HEK293 (cell line): ENCODE measurements around the gene LRCH4.

ENCODE experiments used
- CTCF ChIA-PET: fragments of 350-600 bp; formaldehyde crosslinking; extraction: SDS; loops from one replicate; lab custom pipeline; 2021; ENCODE audit warnings: antibody characterized with exemption; lab: Yijun Ruan, JAX
- POLR2A ChIA-PET: fragments of 300-600 bp; formaldehyde crosslinking; extraction: SDS; loops from one replicate; lab custom pipeline; 2020; ENCODE audit warnings: antibody characterized with exemption, inconsistent platforms; lab: Yijun Ruan, JAX
- H3K27ac ChIP-seq: fragments of 200-500 bp; sonication (Bioruptor generic); 2 replicates; pipeline ENCODE4 v1.5.1; 2014; ENCODE audit warnings: low read depth, low read length, control low read depth, inconsistent platforms; ENCODE audit errors: extremely low read depth
- H3K36me3 ChIP-seq, 2 experiments: fragments of 200-500 bp in 1 of 2; sonication (Bioruptor generic) in 1 of 2; 1 replicate in 1 of 2; 2 replicates in 1 of 2; pipeline ENCODE4 v1.5.1; 2014 to 2017; ENCODE audit warnings: inconsistent platforms in 2 of 2, low read length in 2 of 2; ENCODE audit not compliant: control insufficient read depth in 2 of 2, insufficient read depth in 1 of 2
- H3K4me1 ChIP-seq: fragments of 200-500 bp; sonication (Bioruptor generic); 2 replicates; pipeline ENCODE4 v1.5.1; 2014; ENCODE audit warnings: mild to moderate bottlenecking, low read length, inconsistent platforms; ENCODE audit not compliant: control insufficient read depth, insufficient read depth
- H3K4me3 ChIP-seq: 2 replicates; pipeline ENCODE4 v1.5.1; 2011; ENCODE audit warnings: low read depth, mild to moderate bottlenecking, control low read depth, low read length, moderate library complexity
- H3K9me3 ChIP-seq: fragments of 200-500 bp; sonication (Bioruptor generic); 2 replicates; pipeline ENCODE4 v1.5.1; 2014; ENCODE audit warnings: low read depth, low read length, inconsistent platforms; ENCODE audit not compliant: control insufficient read depth, insufficient read depth
- GLIS2 ChIP-seq: fragments of 450-650 bp; formaldehyde crosslinking; IDR thresholded peaks from 2 replicates; pipeline ENCODE4 v1.5.1; 2016; ENCODE audit warnings: missing biosample characterization, missing genetic modification characterization
- SALL2 ChIP-seq: fragments of 450-650 bp; formaldehyde crosslinking; IDR thresholded peaks from 2 replicates; pipeline ENCODE4 v1.5.0; 2017; ENCODE audit warnings: missing biosample characterization, mild to moderate bottlenecking, missing genetic modification characterization, borderline replicate concordance
- SETDB1 ChIP-seq: IDR thresholded peaks from one replicate; pipeline ENCODE4 v1.6.1; 2017; ENCODE audit warnings: mild to moderate bottlenecking, low read length, moderate library complexity, mixed read lengths; ENCODE audit not compliant: insufficient read length
- TCF7L2 ChIP-seq: IDR thresholded peaks from 2 replicates; pipeline ENCODE4 v1.6.1; 2011; ENCODE audit warnings: low read depth, mild to moderate bottlenecking, inconsistent platforms, low read length, moderate library complexity, borderline replicate concordance
- ZFP69B ChIP-seq: fragments of 450-650 bp; formaldehyde crosslinking; IDR thresholded peaks from 2 replicates; pipeline ENCODE4 v1.5.1; 2016; ENCODE audit warnings: missing biosample characterization, missing genetic modification characterization
- ZNF114 ChIP-seq: fragments of 450-650 bp; formaldehyde crosslinking; IDR thresholded peaks from 2 replicates; pipeline ENCODE4 v1.5.0; 2017; ENCODE audit warnings: missing biosample characterization, missing genetic modification characterization
- ZNF138 ChIP-seq: fragments of 450-650 bp; formaldehyde crosslinking; IDR thresholded peaks from 2 replicates; pipeline ENCODE4 v1.5.1; 2016; ENCODE audit warnings: missing biosample characterization, missing genetic modification characterization, borderline replicate concordance
- ZNF202 ChIP-seq: fragments of 450-650 bp; formaldehyde crosslinking; IDR thresholded peaks from 2 replicates; pipeline ENCODE4 v1.5.1; 2016; ENCODE audit warnings: missing biosample characterization, missing genetic modification characterization, borderline replicate concordance
- ZNF266 ChIP-seq: fragments of 450-650 bp; formaldehyde crosslinking; IDR thresholded peaks from 2 replicates; pipeline ENCODE4 v1.5.1; 2016; ENCODE audit warnings: missing biosample characterization, missing genetic modification characterization, low read depth
- ZNF274 ChIP-seq, 2 experiments: fragments of 200-500 bp in 1 of 2; fragments of 450-650 bp in 1 of 2; sonication (Bioruptor generic) in 1 of 2; formaldehyde crosslinking in 1 of 2; IDR thresholded peaks; 2 replicates each; pipeline versions ENCODE4 v1.5.1 to v1.6.1; 2014 to 2016; ENCODE audit warnings: borderline replicate concordance in 1 of 2, inconsistent platforms in 1 of 2, low read length in 1 of 2, missing biosample characterization in 1 of 2, missing genetic modification characterization in 1 of 2
- ZNF391 ChIP-seq: fragments of 450-650 bp; formaldehyde crosslinking; IDR thresholded peaks from 2 replicates; pipeline ENCODE4 v1.5.1; 2016; ENCODE audit warnings: low read depth, missing biosample characterization, missing genetic modification characterization, borderline replicate concordance
- ZNF416 ChIP-seq: fragments of 450-650 bp; formaldehyde crosslinking; IDR thresholded peaks from 2 replicates; pipeline ENCODE4 v1.5.1; 2016; ENCODE audit warnings: missing biosample characterization, missing genetic modification characterization
- ZNF530 ChIP-seq: fragments of 450-650 bp; formaldehyde crosslinking; IDR thresholded peaks from 2 replicates; pipeline ENCODE4 v1.5.1; 2016; ENCODE audit warnings: low read depth, missing biosample characterization, missing genetic modification characterization
- ZNF561 ChIP-seq: fragments of 450-650 bp; IDR thresholded peaks from 2 replicates; pipeline ENCODE4 v1.5.1; 2018; ENCODE audit warnings: missing biosample characterization, missing genetic modification characterization, borderline replicate concordance
- ZNF785 ChIP-seq: fragments of 450-650 bp; formaldehyde crosslinking; IDR thresholded peaks from 2 replicates; pipeline ENCODE4 v1.5.1; 2016; ENCODE audit warnings: missing biosample characterization, missing genetic modification characterization
- TF ChIP-seq, protein P1 (sequence below): fragments of 450-650 bp; formaldehyde crosslinking; IDR thresholded peaks from 2 replicates; pipeline ENCODE4 v1.5.1; 2016; ENCODE audit warnings: missing biosample characterization, missing genetic modification characterization
- TF ChIP-seq, protein P2 (sequence below): fragments of 450-650 bp; formaldehyde crosslinking; IDR thresholded peaks from 2 replicates; pipeline ENCODE4 v1.5.1; 2016; ENCODE audit warnings: missing biosample characterization, missing genetic modification characterization
- TF ChIP-seq, protein P3 (sequence below): sonication (generic); formaldehyde crosslinking; IDR thresholded peaks from 2 replicates; pipeline ENCODE4 v1.8.1; 2022; ENCODE audit warnings: mild to moderate bottlenecking, moderate library complexity, missing genetic modification reagents
- TF ChIP-seq, protein P4 (sequence below): fragments of 450-650 bp; formaldehyde crosslinking; IDR thresholded peaks from 2 replicates; pipeline ENCODE4 v1.5.1; 2016; ENCODE audit warnings: missing biosample characterization, missing genetic modification characterization
- TF ChIP-seq, protein P5 (sequence below): fragments of 450-650 bp; formaldehyde crosslinking; IDR thresholded peaks from 2 replicates; pipeline ENCODE4 v1.5.1; 2016; ENCODE audit warnings: missing biosample characterization, missing genetic modification characterization

LRCH4 gene

DNA sequence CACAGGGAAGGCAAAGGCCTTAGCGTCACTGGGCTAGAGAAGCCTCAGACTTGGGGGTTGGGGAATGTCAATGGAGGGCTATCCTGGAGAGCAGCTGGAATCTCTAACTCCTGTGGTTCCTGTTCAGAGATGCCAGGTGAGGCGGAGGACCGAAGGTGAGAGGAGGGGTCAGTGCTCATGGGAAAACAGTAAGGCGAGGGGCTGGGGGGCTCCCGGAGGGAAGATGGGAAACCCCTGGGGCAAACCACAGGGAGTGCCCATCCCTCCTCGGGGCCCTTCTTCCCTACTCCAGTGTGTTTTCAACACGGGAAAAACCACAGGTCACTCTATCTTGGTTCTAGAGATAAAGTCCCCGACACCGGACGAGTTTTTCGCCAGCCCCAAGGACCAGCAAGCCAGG, 3.3 kb downstream of the LRCH4 start:
- Histone ChIP-seq H3K27ac (no peak overlapping the region), H3K4me3 (no peak overlapping the region), H3K9me3 (no peaks in the 10 kb centered on the region)
- CTCF ChIA-PET = interaction anchor here (0.8 kb wide), 2 partner anchors 114 to 132 kb away, joined by 3 read pairs; no protein-coding TSS in a partner anchor
- POLR2A ChIA-PET = no interaction called here
- no peak for TF ChIP-seq ZNF416
- no peak for TF ChIP-seq ZNF202
- no peak for TF ChIP-seq ZNF274 (IDR thresholded peaks at IDR 0.05; ENCODE audit: low read length)
- no peak for TF ChIP-seq ZNF274 (tag by site-specific recombination; IDR thresholded peaks at IDR 0.05; ENCODE audit: borderline replicate concordance)
- no peak for TF ChIP-seq ZNF266 (tag by site-specific recombination)
- TF ChIP-seq, protein P1, sequence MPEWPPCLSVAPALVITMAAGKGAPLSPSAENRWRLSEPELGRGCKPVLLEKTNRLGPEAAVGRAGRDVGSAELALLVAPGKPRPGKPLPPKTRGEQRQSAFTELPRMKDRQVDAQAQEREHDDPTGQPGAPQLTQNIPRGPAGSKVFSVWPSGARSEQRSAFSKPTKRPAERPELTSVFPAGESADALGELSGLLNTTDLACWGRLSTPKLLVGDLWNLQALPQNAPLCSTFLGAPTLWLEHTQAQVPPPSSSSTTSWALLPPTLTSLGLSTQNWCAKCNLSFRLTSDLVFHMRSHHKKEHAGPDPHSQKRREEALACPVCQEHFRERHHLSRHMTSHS (tag by site-specific recombination) = no peak
- no peak for TF ChIP-seq SETDB1
- TF ChIP-seq, protein P2, sequence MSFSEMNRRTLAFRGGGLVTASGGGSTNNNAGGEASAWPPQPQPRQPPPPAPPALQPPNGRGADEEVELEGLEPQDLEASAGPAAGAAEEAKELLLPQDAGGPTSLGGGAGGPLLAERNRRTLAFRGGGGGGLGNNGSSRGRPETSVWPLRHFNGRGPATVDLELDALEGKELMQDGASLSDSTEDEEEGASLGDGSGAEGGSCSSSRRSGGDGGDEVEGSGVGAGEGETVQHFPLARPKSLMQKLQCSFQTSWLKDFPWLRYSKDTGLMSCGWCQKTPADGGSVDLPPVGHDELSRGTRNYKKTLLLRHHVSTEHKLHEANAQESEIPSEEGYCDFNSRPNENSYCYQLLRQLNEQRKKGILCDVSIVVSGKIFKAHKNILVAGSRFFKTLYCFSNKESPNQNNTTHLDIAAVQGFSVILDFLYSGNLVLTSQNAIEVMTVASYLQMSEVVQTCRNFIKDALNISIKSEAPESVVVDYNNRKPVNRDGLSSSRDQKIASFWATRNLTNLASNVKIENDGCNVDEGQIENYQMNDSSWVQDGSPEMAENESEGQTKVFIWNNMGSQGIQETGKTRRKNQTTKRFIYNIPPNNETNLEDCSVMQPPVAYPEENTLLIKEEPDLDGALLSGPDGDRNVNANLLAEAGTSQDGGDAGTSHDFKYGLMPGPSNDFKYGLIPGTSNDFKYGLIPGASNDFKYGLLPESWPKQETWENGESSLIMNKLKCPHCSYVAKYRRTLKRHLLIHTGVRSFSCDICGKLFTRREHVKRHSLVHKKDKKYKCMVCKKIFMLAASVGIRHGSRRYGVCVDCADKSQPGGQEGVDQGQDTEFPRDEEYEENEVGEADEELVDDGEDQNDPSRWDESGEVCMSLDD (tag by site-specific recombination) = no peak
- no peak for TF ChIP-seq GLIS2 (tag by site-specific recombination)
- no peak for TF ChIP-seq ZFP69B (tag by site-specific recombination)
- TF ChIP-seq ZNF114 = no peak
- TF ChIP-seq ZNF785 = no peak
- TF ChIP-seq, protein P3, sequence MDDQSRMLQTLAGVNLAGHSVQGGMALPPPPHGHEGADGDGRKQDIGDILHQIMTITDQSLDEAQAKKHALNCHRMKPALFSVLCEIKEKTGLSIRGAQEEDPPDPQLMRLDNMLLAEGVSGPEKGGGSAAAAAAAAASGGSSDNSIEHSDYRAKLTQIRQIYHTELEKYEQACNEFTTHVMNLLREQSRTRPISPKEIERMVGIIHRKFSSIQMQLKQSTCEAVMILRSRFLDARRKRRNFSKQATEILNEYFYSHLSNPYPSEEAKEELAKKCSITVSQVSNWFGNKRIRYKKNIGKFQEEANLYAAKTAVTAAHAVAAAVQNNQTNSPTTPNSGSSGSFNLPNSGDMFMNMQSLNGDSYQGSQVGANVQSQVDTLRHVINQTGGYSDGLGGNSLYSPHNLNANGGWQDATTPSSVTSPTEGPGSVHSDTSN (CRISPR knock-in tag) = no peak
- no peak for TF ChIP-seq ZNF530 (tag by site-specific recombination)
- TF ChIP-seq, protein P4, sequence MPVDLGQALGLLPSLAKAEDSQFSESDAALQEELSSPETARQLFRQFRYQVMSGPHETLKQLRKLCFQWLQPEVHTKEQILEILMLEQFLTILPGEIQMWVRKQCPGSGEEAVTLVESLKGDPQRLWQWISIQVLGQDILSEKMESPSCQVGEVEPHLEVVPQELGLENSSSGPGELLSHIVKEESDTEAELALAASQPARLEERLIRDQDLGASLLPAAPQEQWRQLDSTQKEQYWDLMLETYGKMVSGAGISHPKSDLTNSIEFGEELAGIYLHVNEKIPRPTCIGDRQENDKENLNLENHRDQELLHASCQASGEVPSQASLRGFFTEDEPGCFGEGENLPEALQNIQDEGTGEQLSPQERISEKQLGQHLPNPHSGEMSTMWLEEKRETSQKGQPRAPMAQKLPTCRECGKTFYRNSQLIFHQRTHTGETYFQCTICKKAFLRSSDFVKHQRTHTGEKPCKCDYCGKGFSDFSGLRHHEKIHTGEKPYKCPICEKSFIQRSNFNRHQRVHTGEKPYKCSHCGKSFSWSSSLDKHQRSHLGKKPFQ (tag by site-specific recombination) = no peak
- TF ChIP-seq, protein P5, sequence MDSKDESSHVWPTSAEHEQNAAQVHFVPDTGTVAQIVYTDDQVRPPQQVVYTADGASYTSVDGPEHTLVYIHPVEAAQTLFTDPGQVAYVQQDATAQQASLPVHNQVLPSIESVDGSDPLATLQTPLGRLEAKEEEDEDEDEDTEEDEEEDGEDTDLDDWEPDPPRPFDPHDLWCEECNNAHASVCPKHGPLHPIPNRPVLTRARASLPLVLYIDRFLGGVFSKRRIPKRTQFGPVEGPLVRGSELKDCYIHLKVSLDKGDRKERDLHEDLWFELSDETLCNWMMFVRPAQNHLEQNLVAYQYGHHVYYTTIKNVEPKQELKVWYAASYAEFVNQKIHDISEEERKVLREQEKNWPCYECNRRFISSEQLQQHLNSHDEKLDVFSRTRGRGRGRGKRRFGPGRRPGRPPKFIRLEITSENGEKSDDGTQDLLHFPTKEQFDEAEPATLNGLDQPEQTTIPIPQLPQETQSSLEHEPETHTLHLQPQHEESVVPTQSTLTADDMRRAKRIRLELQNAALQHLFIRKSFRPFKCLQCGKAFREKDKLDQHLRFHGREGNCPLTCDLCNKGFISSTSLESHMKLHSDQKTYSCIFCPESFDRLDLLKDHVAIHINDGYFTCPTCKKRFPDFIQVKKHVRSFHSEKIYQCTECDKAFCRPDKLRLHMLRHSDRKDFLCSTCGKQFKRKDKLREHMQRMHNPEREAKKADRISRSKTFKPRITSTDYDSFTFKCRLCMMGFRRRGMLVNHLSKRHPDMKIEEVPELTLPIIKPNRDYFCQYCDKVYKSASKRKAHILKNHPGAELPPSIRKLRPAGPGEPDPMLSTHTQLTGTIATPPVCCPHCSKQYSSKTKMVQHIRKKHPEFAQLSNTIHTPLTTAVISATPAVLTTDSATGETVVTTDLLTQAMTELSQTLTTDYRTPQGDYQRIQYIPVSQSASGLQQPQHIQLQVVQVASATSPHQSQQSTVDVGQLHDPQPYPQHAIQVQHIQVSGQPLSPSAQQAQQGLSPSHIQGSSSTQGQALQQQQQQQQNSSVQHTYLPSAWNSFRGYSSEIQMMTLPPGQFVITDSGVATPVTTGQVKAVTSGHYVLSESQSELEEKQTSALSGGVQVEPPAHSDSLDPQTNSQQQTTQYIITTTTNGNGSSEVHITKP (tag by site-specific recombination) = no peak
- no peak for TF ChIP-seq ZNF138
- TF ChIP-seq SALL2 (tag by site-specific recombination) = no peak
- no peak for TF ChIP-seq ZNF391
- TF ChIP-seq TCF7L2 = no peak
- TF ChIP-seq ZNF561 = no peak
- TF ChIP-seq, all 188 proteins: peak for 0
- Histone ChIP-seq H3K4me1 (peaks cover 12% of the 10 kb centered on the region), H3K36me3 (peaks cover 6 to 40% of the 10 kb centered on the region in 2 experiments; a peak in 2 of 3 replicates)
